ENCODE data around the gene PEX3.

GRCh38 chr6:143507358-143508145, 56.9 kb downstream of the PEX3 start:
- TF ChIP-seq CTCF (conservative IDR thresholded peaks at IDR 0.05; ENCODE audit: low read depth, low read length) (no peak), POLR2A (IDR thresholded peaks at IDR 0.05; ENCODE audit: low read depth, low read length) (no peak), FOS (IDR thresholded peaks at IDR 0.05; ENCODE audit: low read depth, low read length) (no peak), SMC3 (IDR thresholded peaks at IDR 0.05; ENCODE audit: low read depth, low read length) (no peak), CEBPB (IDR thresholded peaks at IDR 0.05; ENCODE audit: low read depth, low read length) (no peak), MXI1 (IDR thresholded peaks at IDR 0.05; ENCODE audit: borderline replicate concordance, low read depth, low read length) (no peak)
